Measurements from ENCODE around the gene MTUS2.

DNA sequence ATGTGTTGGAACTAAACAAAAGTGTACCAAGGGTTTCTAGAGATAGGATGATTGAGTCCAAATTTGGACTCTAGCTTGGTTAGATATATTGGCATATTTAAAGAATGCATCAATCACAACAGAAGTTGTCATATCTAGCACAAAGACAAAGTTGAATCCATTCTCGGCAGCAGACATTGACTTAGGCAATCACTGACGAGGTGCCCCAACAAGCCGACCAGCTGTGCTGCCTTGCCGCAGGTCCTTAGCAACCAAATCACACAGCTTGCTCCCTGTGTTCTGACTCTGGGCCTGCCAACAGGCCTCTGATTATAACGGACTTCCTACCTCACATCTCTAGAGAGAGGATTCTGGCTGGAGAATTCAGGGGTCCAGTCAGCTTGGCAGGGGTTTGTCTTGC is 208.7 kb downstream of the MTUS2 start:
- TF ChIP-seq, protein P1, sequence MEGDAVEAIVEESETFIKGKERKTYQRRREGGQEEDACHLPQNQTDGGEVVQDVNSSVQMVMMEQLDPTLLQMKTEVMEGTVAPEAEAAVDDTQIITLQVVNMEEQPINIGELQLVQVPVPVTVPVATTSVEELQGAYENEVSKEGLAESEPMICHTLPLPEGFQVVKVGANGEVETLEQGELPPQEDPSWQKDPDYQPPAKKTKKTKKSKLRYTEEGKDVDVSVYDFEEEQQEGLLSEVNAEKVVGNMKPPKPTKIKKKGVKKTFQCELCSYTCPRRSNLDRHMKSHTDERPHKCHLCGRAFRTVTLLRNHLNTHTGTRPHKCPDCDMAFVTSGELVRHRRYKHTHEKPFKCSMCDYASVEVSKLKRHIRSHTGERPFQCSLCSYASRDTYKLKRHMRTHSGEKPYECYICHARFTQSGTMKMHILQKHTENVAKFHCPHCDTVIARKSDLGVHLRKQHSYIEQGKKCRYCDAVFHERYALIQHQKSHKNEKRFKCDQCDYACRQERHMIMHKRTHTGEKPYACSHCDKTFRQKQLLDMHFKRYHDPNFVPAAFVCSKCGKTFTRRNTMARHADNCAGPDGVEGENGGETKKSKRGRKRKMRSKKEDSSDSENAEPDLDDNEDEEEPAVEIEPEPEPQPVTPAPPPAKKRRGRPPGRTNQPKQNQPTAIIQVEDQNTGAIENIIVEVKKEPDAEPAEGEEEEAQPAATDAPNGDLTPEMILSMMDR (IDR thresholded peaks at IDR 0.05; ENCODE audit: low read depth, low read length, missing input control), result no peak
- TF ChIP-seq MAX (IDR thresholded peaks at IDR 0.05), result no peak
- TF ChIP-seq HNF4G (IDR thresholded peaks at IDR 0.05), result no peak
- TF ChIP-seq TAF1 (conservative IDR thresholded peaks at IDR 0.05), result no peak
- no peak for TF ChIP-seq EGR1 (IDR thresholded peaks at IDR 0.05; ENCODE audit: low read depth in 2 of 2)
- no peak for TF ChIP-seq REST (IDR thresholded peaks at IDR 0.05)
- no peak for TF ChIP-seq SP1 (IDR thresholded peaks at IDR 0.05)
- TF ChIP-seq RXRA (IDR thresholded peaks at IDR 0.05), result no peak
- no peak for TF ChIP-seq YY1 (IDR thresholded peaks at IDR 0.05)
- TF ChIP-seq RAD21 (IDR thresholded peaks at IDR 0.05), result no peak
- no peak for TF ChIP-seq GABPA (IDR thresholded peaks at IDR 0.05 in 1 of 2, conservative IDR thresholded peaks at IDR 0.05 in 1 of 2)
- no peak for TF ChIP-seq JUND (IDR thresholded peaks at IDR 0.05)
- no peak for TF ChIP-seq NR2F2 (IDR thresholded peaks at IDR 0.05)
